Renal pelvis (tissue), 4 donors: ENCODE results near the gene CLINT1. TPM values are rescaled to one million over a fixed set of nuclear protein-coding genes. Genes with fewer than 3 reads are reported as not detected.

Experiments used
- DNase-seq: peaks from one replicate; pipeline ENCODE4 v3.0.0-alpha.2; 2013
- polyA plus RNA-seq, 3 donors: library from polyadenylated mRNA; unstranded; fragments of 120-200 nt; gene quantifications; one replicate each; pipeline ENCODE4 v1.2.1, GENCODE V29; 2013; ENCODE audit not compliant: insufficient read length in 3 of 3

The CLINT1 gene
- polyA plus RNA-seq, 3 donors, result 115 to 145 (median 139) TPM

DNA sequence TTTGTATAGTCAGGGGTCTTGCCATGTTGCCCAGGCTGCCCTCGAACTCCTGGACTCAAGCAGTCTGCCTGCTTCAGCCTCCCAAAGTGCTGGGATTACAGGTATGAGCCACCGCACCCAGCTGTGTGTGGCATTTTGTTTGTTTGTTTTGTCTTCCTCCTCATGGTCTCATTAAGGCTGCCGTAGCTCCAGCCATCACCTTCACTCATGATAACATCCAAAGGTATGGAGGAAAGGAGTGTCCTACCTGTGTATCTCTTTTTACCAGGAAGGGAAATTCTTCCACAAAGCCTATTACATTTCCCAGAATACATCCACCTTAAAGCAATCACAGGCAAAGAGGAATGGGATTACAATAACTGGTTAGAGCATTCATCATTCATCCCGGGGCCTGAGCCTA, 88.3 kb downstream of the CLINT1 start:
- DNase-seq, result no peak

DNA sequence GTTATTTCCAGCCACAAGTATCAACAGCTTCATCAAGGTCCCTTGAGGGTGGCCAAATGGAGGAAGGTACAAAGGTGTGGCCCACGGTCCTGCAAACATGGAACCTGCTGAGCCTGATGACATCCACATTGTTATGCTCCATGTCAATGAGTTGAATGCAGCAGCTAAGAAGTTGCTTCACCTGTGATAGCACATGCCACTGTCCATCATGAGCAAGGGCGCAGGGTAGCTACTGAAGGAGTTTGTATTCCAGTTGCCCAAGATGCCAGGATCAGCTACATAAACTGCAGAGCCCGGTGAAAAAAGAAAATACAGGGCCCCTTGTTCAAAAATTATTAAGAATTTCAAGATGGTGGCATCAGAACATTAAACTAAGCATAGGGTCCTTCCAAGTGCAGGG, 91.3 kb downstream of the CLINT1 start:
- no peak for DNase-seq

DNA sequence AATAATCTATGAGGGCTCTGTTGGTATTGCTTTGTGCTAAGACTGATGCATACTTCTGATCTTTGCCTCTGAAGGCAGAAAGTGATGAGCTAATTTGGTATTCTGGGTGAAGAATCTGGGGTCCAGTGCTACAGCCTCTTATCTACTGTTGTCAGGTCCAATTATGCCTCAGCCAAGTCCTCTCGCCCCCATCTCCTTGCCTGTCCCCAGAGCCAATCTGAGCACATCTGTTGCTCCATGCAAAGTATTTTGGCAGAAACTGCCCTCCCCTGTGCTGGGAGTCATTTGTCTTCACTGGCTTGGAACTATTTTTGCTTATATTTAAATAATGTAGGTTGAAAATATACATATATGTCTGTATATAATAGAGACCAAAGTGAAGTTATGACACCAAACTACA, 92.0 kb downstream of the CLINT1 start:
- DNase-seq, result no peak

DNA sequence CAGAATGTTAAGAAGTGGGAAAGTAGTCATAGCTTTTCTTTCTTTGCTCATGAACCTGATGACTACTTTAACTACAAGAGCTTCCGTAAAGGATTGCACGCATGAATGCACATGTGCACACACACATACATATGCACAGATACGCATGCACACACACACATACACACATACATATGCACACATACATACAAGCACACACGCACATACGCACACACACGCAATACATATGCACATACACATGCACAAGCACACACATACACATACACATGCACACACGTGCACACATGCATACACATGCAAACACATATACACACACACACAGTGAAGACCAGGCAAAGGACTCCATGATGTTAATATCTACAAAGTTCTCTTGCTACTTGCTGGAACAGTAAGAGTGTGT, 92.5 kb downstream of the CLINT1 start:
- DNase-seq, result no peak

DNA sequence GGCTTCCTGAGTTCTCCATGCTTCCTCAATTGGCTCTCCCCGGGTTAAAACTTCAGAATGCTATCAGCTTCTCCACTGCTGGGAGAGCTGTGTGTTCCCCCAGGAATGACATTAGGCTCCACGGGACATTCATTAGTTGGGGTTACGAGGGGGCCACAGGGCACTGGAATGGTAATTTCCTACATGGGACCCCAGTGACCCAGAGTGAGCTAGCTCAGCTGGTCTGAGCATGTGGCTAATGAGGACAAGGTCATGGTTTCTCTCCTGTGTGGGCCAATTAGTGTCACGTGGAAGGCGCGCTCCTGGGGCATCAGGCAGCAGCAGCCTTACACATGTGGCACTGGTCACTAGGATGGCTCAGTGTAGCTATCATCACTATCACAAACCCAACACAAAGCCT, 94.4 kb downstream of the CLINT1 start:
- no peak for DNase-seq

DNA sequence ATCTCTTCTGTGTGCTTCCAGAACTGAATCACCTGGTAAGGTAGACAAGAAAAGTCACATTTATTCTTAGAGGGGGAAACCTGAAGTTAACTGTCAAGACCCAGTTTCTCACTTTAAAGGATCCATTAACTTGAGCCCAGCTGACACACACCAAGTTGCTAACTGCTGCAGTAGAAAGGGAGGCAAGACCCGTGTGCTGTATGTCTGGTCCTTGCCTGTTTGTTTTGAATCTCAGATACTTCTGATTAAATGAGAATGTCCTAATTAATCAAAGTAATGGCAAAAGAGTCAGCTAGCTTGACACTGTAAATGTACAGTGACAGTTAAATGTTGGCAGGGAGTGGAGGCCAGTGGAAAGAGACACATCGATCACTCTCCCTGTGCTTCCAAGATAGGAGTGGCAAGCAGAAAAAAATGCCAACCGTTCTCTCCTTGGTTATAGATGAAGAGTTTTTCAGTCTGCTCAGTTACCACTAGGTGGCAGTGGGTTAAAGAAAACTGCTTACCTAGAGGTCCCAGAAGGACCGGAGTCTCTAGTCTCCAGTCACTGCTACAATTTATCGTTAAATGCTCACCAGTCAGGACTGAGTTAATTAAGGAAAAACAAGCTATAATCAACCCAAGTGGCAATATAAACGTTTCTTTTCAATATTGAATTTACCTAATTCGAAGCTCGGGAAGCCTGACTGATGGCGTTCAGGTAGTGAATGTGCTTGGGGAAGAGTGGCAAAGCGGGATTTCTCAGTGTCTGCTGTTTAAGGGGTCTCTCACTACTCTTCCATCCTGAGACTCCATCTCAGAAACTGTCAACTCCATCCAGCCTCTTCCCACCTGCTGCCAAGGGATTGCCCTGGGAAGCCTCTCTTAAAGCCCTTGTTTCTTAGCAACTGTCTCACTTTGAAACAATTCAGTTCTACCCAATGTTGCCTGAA, 97.0 kb downstream of the CLINT1 start:
- peak; percentile 56 for DNase-seq

DNA sequence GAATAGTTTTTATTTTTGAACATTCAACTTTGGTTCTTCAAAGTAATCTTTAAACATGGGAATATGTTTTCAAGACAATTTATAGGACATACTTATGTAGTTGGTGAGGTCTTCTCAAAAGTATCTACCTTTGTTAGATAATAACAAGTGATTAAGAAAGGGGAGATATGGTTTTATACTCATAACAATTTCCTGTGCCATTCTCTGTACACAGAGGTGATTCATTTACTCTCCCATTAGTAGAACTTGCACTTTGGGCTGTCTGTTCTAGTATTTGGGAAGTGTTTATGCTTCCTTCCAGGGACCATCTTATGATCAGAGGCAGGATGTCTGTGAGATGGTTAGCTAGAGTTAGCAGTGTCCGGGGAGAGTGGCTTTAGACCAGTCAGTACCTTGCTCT, 100.2 kb downstream of the CLINT1 start:
- DNase-seq, result no peak

DNA sequence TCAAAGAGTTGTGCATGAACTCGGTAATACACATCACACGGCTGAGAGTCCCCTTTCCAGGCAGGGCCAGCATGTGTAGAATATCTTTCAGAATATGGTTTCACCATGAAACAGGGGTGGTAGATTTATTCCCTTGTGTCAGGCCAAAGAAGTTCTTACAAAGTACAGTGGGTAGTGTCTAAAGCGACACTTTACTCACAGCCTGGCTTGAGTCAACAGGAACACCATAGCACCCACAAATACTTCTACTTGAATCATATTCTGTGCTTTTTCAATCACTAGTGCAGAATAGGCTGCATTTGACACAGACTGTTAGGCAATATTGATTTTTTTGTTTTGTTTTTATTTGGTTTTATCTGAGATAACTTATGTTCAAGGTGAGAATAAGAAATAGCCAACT, 102.8 kb downstream of the CLINT1 start:
- no peak for DNase-seq

DNA sequence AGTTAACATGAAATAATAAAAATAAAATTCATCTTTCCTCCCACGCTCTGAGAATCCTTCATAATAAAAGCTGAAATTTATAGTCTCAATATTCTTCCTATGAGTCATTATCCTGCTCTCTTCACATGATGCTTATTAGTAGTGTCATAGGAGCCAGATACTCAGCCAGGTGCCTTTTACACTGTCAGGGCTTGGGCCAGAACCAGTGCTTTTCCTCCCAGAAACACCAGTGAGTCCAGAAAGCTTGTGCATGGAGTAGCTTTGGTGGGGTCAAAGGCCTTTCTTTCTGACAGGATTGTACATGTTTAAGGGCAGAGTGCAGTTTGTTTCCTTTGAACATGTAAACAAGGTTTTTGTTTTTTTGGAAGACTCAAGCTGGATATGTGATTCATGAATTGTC, 108.6 kb downstream of the CLINT1 start:
- no peak for DNase-seq

DNA sequence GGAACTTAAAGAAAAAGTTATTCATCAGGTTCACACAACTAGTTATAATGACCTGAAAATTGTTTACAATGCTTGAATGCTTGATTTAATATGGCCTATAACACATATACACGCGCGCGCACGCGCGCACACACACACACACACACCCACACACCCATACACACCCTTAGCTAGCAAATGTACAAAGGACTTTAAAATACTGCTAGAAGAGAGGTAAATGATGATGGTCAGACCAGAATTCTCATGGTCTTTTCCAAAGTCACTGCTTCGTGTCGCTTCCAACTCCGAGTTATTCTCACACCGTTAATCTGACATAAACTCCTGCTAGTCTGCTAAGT, 109.5 kb downstream of the CLINT1 start:
- no peak for DNase-seq

DNA sequence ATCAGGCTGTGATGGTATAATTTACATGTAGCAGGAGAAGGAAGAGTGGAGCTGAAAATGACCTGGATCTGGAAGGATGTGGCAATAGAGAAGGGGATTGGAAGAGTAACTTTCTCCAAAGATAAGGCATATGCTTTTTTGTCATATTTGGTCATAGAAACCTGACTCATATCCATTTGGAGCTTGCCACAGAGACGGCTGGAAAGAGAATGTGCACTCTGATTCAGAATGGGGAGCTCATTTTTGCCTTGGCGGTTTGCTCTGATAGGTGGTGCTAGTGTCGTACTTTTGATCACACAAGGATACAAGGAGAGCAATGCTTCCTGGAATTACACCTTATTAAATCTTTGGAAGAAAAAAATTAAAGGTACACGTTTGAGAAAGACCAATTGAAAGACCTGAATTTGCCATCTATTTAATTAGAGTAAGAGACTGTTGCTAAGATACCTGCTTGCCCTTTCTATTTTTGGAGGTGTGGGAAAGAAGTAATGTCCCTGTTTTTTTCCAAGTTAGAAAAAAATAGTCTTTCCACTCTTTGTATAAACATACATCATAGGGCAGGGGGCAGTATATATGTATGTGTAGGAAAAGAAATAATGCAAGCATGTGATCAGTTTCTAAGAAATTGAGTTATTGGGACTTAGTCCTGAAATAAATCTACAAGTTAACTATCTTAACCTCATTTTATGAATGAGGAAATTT, 110.0 kb downstream of the CLINT1 start:
- no peak for DNase-seq

DNA sequence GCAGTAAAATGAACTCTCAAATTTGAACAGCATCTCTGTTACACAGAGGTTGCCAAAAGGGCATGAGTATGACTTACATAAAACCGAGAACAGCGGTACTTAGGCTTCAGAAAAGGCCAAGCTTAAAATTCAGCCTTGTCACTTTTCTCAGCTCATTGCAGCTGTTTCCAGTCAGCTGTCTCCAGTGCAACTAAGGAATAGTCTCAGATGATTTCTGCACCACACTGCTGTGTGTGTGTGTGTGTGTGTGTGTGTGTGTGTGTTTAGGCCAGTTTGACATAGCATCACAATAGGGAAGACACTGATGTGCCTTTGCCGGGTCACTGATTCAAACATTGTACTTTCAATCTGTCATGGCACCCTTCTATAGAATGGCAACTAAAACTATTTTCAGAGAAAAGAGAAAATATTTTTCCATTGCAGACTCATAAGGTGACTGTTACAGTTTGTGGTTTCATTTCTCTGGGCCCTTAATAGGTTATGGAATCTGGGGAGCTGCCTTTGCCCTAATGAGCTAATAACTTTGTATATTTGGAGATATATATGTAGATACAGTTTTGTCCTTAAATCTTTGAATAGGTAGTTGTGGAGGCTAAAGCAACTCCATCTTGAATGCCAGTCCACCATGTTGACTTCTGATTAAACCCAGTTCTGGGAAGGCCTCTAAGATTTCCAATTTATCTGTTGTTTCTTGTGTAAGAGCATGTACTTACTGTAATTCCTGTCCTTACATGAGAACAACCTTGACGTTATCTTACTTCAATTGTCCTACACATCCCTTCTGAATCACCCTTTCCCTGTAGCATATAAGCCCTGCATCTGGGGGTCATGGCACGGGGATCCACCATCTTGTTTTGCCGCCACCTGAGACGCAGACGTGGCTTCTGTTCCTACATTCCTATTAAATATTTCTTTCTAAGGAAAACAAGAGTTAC, 110.9 kb downstream of the CLINT1 start:
- DNase-seq, result no peak

DNA sequence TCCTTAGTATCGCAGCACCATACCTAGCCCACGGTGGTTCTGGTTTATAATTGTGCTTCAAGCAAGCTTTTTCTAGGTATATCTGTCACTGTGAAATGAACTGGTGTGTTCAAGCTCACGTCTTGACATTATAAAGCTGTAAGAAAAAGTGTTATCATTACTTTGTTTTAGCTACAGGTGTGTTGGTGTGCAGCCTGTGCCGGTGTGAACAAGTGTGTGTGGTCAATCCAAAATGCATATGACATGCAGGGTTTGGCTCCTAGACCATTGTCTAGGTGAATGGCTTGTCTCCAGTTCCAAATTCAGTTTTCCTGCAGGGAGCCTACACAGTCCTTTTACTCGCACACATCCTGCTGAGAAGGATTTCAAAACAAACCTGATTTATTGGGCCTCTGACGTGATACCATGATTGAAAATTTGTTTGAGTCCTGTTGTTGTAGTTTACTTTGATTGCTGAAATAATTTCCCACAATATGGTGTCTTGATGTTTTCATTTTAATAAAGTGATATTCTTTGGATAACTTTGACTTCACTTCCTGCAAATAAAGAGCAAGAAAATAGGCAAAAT, 111.7 kb downstream of the CLINT1 start:
- DNase-seq, result no peak

DNA sequence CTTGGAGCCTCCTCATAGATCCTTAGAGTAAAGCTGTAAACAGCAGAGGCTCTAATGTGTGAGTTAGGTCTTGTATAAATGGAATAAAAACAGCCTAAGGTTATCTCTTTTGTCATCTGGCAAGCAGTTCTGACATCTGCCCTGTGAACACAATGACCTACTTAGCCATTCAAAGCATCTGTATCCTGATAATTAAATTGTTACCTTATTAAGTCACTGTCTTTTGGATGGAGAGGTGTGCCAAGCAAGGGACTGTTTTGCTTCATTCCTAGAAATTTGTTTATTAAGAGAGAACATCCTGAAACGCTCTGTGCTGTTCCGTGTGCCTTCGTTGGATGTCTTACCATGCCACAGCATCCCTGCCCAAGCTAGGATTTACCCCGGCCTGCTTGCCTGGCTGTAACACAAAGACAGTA, 113.9 kb downstream of the CLINT1 start:
- no peak for DNase-seq

DNA sequence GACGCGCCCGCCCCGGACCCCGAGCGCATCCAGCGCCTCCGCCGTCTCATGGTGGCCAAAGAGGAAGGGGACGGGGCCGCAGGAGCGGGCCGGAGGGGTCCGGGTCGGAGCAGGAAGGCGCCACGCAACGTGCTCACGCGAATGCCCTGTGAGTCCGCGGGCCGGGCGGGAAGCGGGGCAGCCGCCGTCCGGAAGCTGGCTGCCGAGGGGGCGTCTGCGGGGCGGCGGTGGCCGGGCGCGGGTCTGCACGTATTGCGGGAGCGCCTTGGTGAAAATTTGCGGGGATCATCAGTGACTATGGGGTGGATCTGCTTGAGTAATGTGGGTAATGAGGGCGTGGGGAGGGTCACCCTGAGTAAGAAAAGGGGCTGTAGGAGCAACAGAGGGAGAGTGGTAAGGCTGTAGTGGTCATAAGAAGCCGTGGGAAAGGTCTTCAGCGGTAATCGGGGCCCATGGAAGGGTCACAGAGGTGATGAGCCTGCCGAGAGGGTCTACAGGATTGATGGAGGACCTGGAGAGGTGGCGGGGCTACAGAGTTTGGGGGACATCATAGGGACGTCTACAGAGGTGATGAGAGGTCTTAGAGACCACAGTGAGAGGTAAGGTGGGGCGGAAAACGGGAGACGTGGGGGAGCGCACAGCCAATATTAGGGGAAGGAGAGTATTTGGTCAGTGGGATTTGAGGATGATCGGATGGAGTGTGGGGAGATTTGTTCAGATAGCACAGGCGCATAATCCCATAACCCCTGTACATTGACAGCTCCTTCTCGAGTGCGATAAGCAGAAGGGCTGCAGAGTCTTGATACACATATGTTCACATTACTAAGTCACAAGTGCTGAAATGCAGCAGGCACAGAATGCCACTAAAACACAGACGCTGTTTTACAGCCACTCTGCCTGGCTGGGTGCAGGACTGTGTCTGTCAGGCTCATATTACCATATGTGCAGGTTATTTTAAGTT, 114.6 kb downstream of the CLINT1 start:
- no peak for DNase-seq

DNA sequence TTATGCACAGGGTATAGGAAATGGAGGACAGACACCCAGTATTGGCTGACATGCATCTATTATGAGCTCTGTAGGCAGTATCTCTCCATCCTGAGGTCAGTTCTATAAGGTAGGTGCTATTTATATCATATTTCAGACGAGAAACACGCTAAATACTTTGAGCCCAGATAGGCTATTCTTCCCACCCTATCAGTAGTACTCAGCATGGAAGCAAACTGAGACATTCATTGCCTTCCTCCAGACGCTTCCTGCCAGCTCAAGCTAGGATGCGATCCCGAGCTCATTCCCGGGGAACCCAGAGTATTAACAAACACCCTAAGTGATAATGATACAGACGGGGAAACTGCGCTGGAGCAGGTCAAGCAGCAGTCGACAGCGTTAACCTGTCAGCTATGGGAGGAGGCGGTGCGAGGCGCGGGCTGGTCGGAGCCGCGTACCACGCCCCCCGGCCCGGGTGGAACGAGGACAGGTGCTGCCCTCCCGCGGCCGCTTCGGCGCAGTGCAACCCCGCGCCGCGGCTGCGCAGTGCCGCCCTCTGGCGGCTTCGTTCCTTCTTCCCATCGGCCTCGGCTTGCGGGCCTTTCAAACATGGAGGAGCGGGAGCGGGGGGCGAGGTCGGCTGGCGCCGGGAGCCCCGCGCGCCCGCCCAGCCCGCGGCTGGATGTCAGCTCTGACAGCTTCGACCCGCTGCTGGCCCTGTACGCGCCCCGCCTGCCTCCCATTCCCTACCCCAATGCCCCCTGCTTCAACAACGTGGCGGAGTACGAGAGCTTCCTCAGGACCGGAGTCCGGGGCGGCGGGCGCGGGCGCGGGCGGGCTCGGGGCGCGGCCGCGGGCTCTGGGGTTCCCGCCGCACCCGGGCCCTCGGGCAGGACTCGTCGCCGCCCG, 115.5 kb downstream of the CLINT1 start, which contains the start of gene LSM11:
Gene LSM11 (plus strand): TSS at position 550 of the 888 bp plus-strand sequence. CDS start 39 bp downstream, at position 589.
- DNase-seq, result peak; percentile 84

DNA sequence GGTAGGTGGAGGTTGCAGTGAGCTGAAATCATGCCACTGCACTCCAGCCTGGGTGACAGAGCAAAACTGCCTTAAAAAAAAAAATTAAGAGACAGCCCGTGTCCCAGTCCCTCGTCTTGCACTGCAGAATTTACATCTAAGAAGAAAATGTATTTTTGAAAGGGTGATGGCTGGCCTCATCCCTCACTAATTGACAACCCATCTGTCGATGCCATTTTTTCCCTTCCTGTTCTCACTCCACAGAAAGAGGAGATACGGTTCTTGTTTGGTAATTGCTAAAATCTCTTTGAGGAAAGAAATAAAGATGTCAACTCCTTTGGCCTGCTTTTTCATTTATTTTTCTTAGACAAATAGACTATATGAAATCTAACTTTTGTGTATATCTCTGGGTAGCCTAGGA, 117.8 kb downstream of the CLINT1 start:
- no peak for DNase-seq

DNA sequence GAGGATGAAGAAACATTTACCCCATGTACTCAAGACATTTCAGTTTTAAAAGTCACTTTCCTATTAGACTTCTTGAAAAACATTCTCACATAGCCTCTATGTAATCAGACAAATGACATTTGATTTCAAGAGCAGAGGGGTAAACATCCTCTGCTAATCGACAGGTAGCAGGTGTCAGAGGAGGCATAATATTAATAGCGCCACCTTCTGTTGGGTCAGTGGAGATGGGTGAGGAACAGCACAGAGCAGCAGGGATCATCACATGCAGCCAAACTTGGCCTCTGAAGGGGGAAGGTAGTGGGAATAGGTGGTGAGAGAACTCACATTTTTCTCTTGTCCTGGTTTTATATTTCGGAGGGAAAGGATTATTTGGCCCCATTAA, 118.7 kb downstream of the CLINT1 start:
- DNase-seq, result no peak

DNA sequence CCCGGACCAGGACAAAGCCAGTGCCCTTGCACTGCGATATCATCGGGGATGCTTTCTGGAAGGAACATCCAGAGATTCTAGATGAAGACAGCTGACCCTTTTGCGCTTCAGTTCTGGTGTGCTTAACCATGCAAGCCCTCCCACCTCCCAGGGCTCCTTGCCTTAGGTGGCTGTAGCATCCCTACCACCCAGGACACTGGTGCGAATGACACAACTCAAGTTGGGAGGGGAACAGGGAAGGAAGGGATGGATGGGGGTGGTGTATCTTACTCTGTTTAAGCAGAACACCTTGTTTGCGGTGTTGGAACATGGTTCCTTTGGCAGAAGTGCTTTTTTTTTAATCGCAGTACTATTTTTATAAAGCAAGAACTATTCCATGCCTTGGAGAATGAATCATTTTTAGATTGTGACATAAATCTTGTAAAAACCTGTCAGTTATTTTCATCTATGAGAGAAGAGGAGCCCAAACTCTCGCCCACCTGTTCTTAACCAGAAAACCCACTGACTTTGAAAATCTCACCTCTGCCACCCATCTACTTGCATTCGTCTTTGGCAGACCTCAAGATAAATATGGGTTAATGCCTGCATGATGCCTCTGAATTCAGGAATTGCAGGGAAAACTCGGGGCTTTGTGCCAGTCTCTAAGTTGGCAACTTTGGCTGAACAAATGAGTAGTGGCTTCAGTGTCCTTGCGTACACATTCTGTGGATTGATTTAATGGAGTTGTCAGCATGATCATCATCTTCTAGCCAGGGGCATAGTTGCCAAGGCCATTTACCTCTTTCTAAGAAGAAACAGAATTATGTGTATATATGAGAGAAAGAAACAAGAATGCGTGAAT, 119.3 kb downstream of the CLINT1 start:
- no peak for DNase-seq
